BLaER1 (cell line): ENCODE data around the gene ARF4.
A peak's percentile ranks its signal among the peaks of the same experiment; 100 is the strongest.

ENCODE experiments used
- H3K27ac ChIP-seq: shearing (Covaris generic); formaldehyde crosslinking; 2 replicates; pipeline ENCODE4 v1.8.1; 2022
- H3K27me3 ChIP-seq: shearing (Covaris generic); formaldehyde crosslinking; 2 replicates; pipeline ENCODE4 v1.8.1; 2022
- H3K36me3 ChIP-seq: shearing (Covaris generic); formaldehyde crosslinking; 2 replicates; pipeline ENCODE4 v1.8.1; 2022
- H3K4me1 ChIP-seq: shearing (Covaris generic); formaldehyde crosslinking; 2 replicates; pipeline ENCODE4 v1.8.1; 2022
- H3K4me2 ChIP-seq: shearing (Covaris generic); formaldehyde crosslinking; 2 replicates; pipeline ENCODE4 v1.8.1; 2022
- H3K4me3 ChIP-seq: shearing (Covaris generic); formaldehyde crosslinking; 2 replicates; pipeline ENCODE4 v1.8.1; 2022
- H3K9ac ChIP-seq: shearing (Covaris generic); formaldehyde crosslinking; 2 replicates; pipeline ENCODE4 v1.8.1; 2022
- H3K9me3 ChIP-seq: shearing (Covaris generic); formaldehyde crosslinking; 2 replicates; pipeline ENCODE4 v1.8.1; 2022
- H4K20me1 ChIP-seq: shearing (Covaris generic); formaldehyde crosslinking; 2 replicates; pipeline ENCODE4 v1.8.1; 2022
- Cebpa-rat ChIP-seq: shearing (Covaris generic); IDR thresholded peaks from 2 replicates; pipeline ENCODE4 v1.8.1; 2022

ARF4 gene

DNA sequence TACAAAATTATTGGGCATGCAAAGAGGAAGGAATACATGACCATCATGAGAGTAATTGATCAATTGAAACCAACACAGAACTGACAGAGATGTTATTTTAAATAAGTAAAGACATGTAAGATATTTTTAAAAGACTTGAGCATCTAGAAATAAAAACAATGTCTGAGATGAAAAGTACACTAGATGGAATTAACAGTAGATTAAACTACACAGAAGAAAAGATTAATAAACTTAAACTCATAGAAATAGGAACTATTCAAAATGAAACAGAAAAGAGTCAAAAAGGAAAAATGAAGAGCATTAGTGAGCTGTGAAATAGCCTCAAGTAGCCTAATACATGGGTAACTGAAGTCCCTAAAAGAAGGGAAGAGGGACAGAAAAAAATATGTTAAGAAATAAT lies 8.5 kb upstream of the ARF4 start:
- H4K20me1 ChIP-seq, result no peaks in the 10 kb centered on the region
- no peak overlapping the region for H3K4me3 ChIP-seq
- H3K4me1 ChIP-seq, result no peaks in the 10 kb centered on the region
- no peak for TF ChIP-seq Cebpa-rat
- no peak overlapping the region for H3K4me2 ChIP-seq
- H3K27ac ChIP-seq, result no peak overlapping the region
- H3K36me3 ChIP-seq, result peaks cover 49% of the 10 kb centered on the region
- H3K27me3 ChIP-seq, result no peaks in the 10 kb centered on the region
- peaks cover 28% of the 10 kb centered on the region for H3K9me3 ChIP-seq
- H3K9ac ChIP-seq, result no peak overlapping the region

DNA sequence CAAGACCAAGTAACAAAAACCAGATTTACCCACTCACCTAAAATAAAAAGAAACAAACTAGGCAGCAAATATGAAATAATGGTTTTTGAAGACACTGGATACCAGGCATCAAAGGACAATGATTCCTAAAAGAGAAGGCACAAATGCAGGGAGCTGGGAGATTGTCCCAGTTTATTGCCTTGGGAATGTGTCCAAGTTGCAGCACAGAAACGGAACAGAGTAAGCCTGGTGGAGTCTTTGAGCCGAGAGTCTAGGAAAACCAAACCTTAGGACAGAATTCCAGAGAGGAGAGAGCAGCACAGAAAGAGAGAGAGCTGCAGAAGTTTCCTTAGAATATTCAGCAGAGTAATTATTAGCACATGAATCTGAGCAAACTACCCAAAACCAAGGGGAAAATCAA lies 7.8 kb upstream of the ARF4 start:
- H3K4me1 ChIP-seq, result no peaks in the 10 kb centered on the region
- no peak overlapping the region for H3K9ac ChIP-seq
- H3K27me3 ChIP-seq, result no peaks in the 10 kb centered on the region
- H4K20me1 ChIP-seq, result no peaks in the 10 kb centered on the region
- peaks cover 28% of the 10 kb centered on the region for H3K9me3 ChIP-seq
- no peak overlapping the region for H3K4me2 ChIP-seq
- no peak overlapping the region for H3K27ac ChIP-seq
- TF ChIP-seq Cebpa-rat, result no peak
- H3K36me3 ChIP-seq, result peaks cover 49% of the 10 kb centered on the region
- H3K4me3 ChIP-seq, result no peak overlapping the region

DNA sequence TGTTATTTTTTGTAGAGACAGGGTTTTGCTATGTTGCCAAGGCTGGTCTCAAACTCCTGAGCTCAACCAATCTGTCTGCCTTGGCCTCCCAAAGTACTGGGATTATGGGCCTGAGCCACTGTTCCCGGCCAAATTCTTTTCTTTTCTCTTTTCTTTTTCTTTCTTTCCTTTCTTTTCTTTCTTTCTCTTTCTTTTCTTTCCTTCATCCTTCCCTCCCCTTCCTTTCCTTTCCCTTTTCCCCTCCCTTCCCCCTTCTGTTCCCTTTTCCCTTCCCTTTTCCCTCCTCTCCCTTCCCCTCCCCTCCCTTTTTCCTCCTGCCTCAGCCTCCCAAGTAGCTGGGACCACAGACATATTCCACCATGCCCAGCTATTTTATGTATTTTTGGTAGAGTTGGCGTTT lies 3.1 kb upstream of the ARF4 start:
- Histone ChIP-seq H4K20me1 (peaks cover 16% of the 10 kb centered on the region), H3K9me3 (peaks cover 4% of the 10 kb centered on the region; the same call in 1 of the 2 replicates), H3K9ac (no peak overlapping the region), H3K36me3 (peaks cover 30% of the 10 kb centered on the region), H3K4me3 (no peak overlapping the region), H3K4me1 (peaks cover 22% of the 10 kb centered on the region), H3K27ac (no peak overlapping the region), H3K4me2 (no peak overlapping the region), H3K27me3 (no peaks in the 10 kb centered on the region)
- no peak for TF ChIP-seq Cebpa-rat

DNA sequence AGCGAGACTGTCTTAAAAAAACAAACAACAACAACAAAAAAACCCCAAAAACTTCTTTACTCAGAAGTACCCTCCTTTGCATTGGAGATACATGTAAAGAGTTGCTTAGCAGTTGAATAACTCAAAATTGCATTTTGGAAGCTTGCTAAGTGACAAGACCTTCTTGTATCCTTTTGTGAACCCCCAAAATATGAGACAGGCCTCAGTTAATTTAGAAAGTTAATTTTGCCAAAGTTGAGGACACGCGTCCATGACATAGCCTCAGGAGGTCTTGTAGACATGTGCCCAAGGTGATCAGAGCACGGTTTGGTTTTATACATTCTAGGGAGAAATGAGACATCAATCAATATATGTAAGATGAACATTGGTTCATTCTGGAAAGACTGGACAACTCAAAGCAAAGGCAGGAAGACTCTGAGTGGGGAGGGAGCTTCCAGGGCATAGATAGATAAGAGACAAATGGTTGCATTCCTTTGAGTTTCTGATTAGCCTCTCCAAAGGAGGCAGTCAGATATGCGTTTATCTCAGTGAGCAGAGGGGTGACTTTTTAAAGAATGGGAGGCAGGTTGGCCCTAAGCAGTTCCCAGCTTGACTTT lies 1.7 kb upstream of the ARF4 start:
- peak overlapping the region; percentile 84 for H3K27ac ChIP-seq
- H3K4me2 ChIP-seq, result peak overlapping the region; percentile 90
- peaks cover 36% of the 10 kb centered on the region for H3K4me1 ChIP-seq
- H3K4me3 ChIP-seq, result peak overlapping the region; percentile 91
- H4K20me1 ChIP-seq, result peaks cover 29% of the 10 kb centered on the region
- no peaks in the 10 kb centered on the region for H3K27me3 ChIP-seq
- peaks cover 26% of the 10 kb centered on the region for H3K36me3 ChIP-seq
- peak overlapping the region; percentile 80 for H3K9ac ChIP-seq
- H3K9me3 ChIP-seq, result no peaks in the 10 kb centered on the region
- TF ChIP-seq Cebpa-rat, result no peak

DNA sequence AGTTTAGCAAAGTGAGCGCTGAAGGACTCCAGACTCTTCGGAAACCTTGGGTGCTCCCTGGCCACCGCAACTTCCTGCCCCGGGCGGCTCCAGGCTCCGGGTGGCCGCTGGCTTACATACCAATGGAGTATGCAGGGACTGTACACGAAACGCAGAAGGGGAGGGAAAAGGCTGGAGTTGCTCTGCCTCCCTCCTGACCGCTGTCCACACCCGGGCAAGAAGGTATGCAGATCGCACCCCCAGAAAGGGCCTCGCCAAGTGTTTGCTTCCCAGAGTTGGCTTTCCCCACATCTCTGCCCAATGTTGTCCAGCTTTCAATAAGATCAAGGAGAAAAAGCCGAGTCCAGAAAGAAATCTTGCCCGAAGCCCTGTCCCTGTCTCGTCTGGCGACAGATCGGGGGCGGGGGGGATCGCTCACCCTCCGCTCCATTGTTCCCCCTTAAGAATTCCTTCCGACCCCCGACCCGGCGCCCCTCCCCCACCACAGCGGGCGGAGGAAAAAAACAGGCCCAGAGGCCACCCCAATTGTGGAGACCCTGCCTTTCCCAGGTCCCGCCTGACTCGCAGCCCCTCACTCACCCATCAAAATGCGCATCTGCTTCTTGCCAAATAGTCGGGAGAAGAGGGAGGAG lies 533 bp downstream of the ARF4 start:
- Histone ChIP-seq H3K4me2 (peak overlapping the region; percentile 86), H3K9me3 (no peaks in the 10 kb centered on the region), H3K27ac (peak overlapping the region; percentile 87), H3K27me3 (no peaks in the 10 kb centered on the region), H3K4me1 (peaks cover 41% of the 10 kb centered on the region), H3K4me3 (peak overlapping the region; percentile 91), H4K20me1 (peaks cover 52% of the 10 kb centered on the region), H3K9ac (peak overlapping the region; percentile 91), H3K36me3 (peaks cover 19% of the 10 kb centered on the region)
- TF ChIP-seq Cebpa-rat, result no peak

DNA sequence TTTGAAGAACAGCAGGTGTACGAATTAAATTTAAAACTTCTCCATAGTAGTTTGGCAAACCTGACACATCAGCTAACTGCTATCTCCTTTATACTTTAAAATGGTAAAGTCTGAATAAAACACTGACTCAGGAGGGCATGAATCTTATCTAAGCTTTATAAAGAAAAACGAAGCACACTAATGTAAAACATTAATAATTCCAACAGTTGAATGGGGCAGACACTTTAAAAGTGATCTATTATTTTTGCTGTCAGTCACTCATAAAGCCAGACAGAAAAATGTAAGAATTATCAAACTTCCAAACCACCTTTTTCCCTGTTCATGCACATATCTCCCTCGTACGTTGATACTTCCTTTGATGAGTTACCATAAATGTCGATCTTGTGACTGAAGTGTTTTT lies 2.6 kb downstream of the ARF4 start:
- TF ChIP-seq Cebpa-rat, result no peak
- Histone ChIP-seq H3K27ac (no peak overlapping the region), H3K4me1 (peaks cover 41% of the 10 kb centered on the region), H3K4me2 (peak overlapping the region; percentile 86), H3K27me3 (no peaks in the 10 kb centered on the region), H3K4me3 (peak overlapping the region; percentile 91; the same call in 1 of the 2 replicates), H3K9me3 (no peaks in the 10 kb centered on the region), H3K36me3 (peaks cover 22% of the 10 kb centered on the region; the same call in 1 of the 2 replicates), H4K20me1 (peaks cover 71% of the 10 kb centered on the region), H3K9ac (peak overlapping the region; percentile 91; the same call in 1 of the 2 replicates)

DNA sequence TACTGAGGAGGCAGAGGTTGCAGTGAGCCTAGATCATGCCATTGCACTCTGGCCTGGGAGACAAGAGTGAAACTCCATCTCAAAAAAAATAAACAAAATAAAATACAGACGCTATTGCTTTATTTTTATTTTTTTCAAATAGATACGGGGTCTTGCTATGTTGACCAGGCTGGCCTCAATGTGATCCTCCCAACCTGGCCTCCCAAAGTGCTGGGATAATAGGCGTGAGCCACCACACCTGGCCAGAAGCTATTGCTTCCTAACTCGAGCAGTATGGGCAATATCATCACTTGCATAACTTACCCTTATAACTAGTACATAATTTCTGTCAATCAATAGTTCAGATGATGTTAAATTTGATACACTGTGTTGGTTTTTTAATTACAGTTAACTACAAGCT lies 3.0 kb downstream of the ARF4 start:
- Histone ChIP-seq H3K9ac (no peak overlapping the region), H3K4me1 (peaks cover 38% of the 10 kb centered on the region), H3K9me3 (no peaks in the 10 kb centered on the region), H3K4me3 (no peak overlapping the region), H4K20me1 (peaks cover 75% of the 10 kb centered on the region), H3K4me2 (peak overlapping the region; percentile 86), H3K27me3 (no peaks in the 10 kb centered on the region), H3K36me3 (peaks cover 27% of the 10 kb centered on the region), H3K27ac (no peak overlapping the region)
- TF ChIP-seq Cebpa-rat, result no peak

DNA sequence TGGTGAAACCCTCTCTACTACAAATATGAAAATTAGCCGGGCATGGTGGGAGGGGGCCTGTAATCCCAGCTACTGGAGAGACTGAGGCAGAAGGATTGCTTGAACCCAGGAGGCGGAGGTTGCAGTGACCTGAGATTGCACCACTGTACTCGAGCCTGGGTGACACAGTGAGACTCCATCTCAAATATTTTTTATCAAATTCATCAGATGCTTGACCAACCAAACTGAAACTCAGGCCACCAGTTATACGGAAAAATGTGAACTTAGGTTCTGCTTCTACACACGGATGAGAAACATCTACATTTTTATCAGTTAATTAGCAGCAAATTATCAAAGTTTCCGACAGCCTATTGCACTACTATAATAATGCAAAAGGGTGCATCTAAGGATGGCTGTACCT lies 4.8 kb downstream of the ARF4 start:
- Histone ChIP-seq H3K4me1 (peaks cover 27% of the 10 kb centered on the region), H4K20me1 (peaks cover 94% of the 10 kb centered on the region), H3K4me2 (no peak overlapping the region), H3K27me3 (no peaks in the 10 kb centered on the region), H3K9me3 (no peaks in the 10 kb centered on the region), H3K36me3 (peaks cover 39% of the 10 kb centered on the region), H3K27ac (no peak overlapping the region), H3K4me3 (no peak overlapping the region), H3K9ac (no peak overlapping the region)
- TF ChIP-seq Cebpa-rat, result no peak

DNA sequence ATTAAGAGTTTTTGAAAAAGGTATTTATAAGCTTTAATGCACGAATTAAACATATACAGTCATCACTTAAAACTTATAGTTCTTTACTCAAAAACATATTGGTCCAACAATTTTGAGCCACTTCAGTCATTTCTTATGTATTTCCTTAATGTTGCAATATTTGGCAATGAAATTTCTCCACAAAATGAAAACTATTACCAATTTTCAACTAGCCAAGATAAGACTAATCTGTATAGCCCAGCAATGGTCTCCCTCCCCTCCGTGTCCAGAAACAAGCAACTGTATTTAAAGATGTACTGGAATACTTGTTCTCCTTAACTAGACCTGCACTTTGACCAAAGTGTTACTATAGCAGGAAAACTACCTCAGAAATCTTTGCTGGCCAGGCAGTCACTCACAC lies 9.2 kb downstream of the ARF4 start:
- Histone ChIP-seq H3K4me2 (no peak overlapping the region), H3K9ac (no peak overlapping the region)

DNA sequence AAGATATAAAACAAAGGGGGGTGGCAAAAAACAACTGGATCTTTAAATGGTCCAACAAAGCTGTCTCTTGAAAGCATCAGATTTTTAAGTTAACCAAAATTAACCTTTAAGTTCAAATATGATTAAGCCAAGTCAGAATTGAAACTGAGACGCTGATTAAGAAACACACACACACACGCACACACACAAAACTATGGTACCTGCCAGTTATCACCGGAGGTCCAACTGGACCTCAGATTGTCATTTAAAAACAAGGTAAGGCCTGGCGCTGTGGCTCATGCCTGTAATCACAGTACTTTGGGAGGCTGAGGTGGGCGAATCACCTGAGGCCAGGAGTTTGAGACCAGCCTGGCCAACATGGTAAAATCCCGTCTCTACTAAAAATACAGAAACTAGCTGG lies 10.4 kb downstream of the ARF4 start:
- Histone ChIP-seq H3K27me3 (no peaks in the 10 kb centered on the region), H3K36me3 (peaks cover 51% of the 10 kb centered on the region), H3K4me3 (no peak overlapping the region), H3K27ac (no peak overlapping the region), H3K9ac (no peak overlapping the region), H4K20me1 (peaks cover 94% of the 10 kb centered on the region), H3K4me1 (peaks cover 12% of the 10 kb centered on the region), H3K4me2 (no peak overlapping the region), H3K9me3 (no peaks in the 10 kb centered on the region)
- TF ChIP-seq Cebpa-rat, result no peak

More for the DNA sequence above, 9.2 kb downstream of the ARF4 start:
- Histone ChIP-seq H3K27ac (no peak overlapping the region), H3K4me1 (peaks cover 5% of the 10 kb centered on the region), H3K36me3 (peaks cover 52% of the 10 kb centered on the region), H3K9me3 (no peaks in the 10 kb centered on the region), H3K27me3 (no peaks in the 10 kb centered on the region), H3K4me3 (no peak overlapping the region), H4K20me1 (peaks cover 98% of the 10 kb centered on the region)
- TF ChIP-seq Cebpa-rat, result no peak
